Ramos (cell line): ENCODE measurements around the gene TBX21.
"Not testable (repeated sequence)": the region's sequence is repeated elsewhere in the genome, so short reads cannot be mapped to it uniquely, and the experiment has no call there.

Experiments
- in situ Hi-C: fragments of 300-500 bp; cut with MboI; formaldehyde crosslinking; loops from one replicate; pipeline ENCODE4 v1.14.3; 2022; ENCODE audit warnings: low sequenced_read_pairs; ENCODE audit not compliant: unreplicated experiment

The TBX21 gene

DNA sequence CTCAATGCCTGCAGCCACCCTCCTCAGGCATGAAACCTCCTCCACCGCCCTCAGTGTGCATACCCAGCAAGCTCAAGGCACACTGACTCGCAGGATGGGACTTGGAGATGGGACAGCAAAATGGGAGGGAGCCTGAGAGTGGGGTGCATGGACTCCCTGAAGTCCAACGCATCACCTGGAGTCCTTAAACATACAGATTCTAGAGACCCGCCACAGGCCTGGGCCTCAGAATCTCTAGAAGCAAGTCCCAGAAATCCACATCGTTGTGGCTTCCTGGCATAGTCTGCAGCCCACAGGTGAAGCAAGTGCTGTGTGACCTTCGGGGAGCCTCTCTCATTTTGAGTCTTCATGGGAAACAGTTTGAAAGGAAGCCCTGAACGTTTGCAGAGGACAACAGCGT, 3.6 kb upstream of the TBX21 start:
- in situ Hi-C loops: no loop called here

- in situ Hi-C loops: no loop called here
Observed at GRCh38 chr17:47730681-47731080, 2.4 kb upstream of the TBX21 start.

- in situ Hi-C loops: no loop called here
Observed at GRCh38 chr17:47731396-47731795, 1.6 kb upstream of the TBX21 start.

DNA sequence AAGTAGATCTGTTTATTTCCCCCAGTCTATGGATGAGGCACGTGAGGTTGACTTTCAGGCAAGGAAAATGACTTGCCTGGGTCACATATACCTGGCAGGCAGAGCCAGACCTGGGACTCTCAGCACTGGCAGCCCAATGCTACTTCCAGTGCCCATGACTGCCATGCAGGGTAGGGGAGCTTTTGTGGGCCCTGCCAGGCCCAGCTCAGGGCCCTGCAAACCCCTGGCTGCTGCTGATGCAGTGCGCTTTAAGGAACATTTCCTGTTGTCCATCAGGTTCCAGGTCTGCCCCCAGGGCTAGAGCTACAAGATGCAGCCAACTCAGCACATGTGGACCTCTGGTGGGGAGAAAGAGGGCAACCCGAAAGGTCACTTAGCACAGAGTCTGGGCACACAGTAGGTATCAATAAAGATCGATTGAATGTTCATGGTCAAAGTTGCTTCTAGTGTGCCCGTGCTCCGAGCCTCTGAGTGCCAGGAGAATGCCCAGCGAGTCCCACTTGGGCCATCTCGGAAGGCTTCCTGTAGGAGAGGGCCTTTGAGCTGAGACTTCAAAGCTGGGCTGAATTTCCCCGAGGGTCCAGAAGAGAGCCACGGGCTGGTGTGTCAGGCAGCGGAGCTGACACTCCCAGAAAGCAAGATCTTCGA, 513 bp upstream of the TBX21 start:
- in situ Hi-C loops: no loop called here

GRCh38 chr17:47733674-47734410, 806 bp downstream of the TBX21 start:
- in situ Hi-C loops: no loop called here

DNA sequence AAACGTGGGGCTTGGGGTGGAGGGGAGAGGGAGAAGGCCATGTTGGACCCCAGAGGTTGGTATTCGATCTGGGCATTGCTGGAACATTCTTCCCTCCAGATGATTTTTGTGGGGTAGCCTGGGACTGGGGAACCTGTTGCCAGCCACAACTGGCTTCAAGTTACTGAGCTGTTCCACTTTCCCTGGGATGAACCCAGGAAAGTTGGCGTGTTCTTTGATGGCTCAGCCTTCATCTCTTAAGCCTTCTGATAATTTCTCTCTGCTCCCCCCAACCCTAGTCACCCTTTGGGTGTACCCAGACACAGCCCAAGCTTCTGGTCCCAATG, 2.1 kb downstream of the TBX21 start:
- in situ Hi-C loops: no loop called here

GRCh38 chr17:47735536-47736011, 2.5 kb downstream of the TBX21 start:
- in situ Hi-C loops: no loop called here

- in situ Hi-C loops: no loop called here
Observed at GRCh38 chr17:47736501-47737495, 3.8 kb downstream of the TBX21 start.

DNA sequence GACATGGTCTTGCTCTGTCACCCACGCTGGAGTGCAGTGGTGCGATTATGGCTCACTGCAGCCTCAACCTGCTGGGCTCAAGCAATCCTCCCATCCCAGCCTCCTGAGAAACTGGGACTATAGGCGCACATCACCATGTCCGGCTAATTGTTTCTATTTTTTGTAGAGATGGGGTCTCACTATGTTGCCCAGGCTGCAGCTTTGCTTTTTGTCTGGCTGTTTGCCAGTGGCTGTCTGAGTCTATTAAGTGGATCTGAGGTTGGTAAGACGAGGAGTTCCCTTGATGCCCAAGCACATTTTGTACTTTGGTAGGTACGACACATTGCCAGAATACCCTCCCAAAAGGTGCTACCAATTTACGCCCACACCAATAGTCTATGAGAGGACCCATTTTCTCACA, 5.1 kb downstream of the TBX21 start:
- in situ Hi-C loops: no loop called here

DNA sequence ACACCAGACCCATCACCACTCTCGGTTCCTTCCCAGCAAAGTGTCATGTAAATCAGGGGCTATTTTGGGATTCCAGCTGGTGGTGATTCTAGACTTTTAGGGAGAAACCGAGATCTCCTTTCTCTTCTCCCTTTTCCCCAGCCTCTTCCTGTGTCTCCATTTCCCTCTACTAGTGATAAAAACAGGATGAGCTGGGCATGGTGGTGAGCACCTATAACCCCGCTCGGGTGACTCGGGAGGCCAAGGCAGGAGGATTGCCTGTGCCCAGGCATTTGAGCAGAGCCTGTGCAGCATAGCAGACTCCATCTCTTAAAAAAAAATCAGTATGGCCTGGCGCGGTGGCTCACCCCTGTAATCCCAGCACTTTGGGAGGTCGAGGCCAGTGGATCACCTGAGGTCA, 6.1 kb downstream of the TBX21 start:
- in situ Hi-C loops: no loop called here

- in situ Hi-C loops: not testable (repeated sequence)
Observed at GRCh38 chr17:47739945-47740344, 6.9 kb downstream of the TBX21 start.

GRCh38 chr17:47741109-47741792, 8.2 kb downstream of the TBX21 start:
- in situ Hi-C loops: no loop called here

DNA sequence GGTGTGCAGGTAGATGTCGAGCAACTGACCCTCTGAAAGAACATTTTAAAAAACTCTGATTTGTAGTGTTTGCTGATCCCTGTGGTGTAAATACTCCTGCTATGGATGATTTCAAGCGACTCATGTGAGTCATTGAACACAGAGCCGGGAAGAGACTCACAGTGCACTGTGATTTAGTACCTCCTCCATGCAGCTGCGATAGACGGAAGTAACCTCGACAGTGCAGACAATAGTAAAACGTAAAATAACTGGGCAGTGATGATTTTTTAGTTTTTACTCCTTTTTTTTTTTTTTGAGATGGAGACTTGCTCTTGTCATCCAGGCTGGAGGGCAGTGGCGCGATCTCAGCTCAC, 8.7 kb downstream of the TBX21 start:
- in situ Hi-C loops: no loop called here

DNA sequence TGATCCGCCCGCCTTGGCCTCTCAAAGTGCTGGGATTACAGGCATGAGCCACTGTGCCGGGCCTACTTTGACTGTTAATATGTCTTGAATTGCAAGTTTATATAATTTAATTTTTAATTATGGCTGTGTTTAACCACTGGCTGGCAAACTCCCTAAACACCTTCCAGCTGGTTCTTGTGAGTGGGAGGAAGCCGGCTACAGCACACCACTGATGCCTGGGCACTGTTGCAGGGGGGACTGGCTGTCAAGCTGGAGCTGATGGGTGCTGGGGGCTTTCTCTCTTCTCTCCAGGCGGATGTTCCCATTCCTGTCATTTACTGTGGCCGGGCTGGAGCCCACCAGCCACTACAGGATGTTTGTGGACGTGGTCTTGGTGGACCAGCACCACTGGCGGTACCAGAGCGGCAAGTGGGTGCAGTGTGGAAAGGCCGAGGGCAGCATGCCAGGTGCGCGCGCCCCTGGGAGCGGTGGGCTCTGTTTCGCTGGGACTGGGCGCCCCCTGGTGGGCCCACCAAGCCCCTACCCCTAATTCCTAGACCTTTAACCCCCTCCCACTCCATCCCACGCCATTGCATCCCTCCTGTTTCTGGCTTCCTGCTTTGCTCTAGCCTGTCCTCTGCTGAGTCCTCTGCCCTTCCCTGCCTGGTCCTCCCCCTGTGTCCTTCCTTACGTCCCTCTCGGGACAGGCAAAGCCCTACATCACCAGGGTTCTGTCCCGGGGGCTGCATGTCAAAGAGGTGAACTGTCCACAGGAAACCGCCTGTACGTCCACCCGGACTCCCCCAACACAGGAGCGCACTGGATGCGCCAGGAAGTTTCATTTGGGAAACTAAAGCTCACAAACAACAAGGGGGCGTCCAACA, 9.5 kb downstream of the TBX21 start:
- in situ Hi-C loops: no loop called here

DNA sequence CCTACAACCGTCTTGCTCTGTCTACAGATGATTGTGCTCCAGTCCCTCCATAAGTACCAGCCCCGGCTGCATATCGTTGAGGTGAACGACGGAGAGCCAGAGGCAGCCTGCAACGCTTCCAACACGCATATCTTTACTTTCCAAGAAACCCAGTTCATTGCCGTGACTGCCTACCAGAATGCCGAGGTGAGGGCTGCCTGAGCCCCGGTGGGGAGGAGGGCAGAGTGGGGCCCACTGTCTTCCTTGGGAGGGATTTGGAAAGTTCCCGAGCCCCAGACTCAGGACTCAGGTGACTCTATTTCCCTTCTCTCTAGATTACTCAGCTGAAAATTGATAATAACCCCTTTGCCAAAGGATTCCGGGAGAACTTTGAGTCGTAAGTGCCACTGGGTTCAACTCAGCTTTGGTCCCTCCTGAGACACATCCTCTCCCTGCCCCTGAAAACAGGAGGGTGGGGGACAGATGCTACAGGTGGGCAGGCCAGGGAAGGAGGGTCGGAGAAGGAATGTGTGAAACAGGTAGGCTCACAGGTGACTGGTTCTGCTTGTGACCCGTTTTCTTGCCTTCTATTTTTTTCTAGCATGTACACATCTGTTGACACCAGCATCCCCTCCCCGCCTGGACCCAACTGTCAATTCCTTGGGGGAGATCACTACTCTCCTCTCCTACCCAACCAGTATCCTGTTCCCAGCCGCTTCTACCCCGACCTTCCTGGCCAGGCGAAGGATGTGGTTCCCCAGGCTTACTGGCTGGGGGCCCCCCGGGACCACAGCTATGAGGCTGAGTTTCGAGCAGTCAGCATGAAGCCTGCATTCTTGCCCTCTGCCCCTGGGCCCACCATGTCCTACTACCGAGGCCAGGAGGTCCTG, 11.4 kb downstream of the TBX21 start:
- in situ Hi-C loops: no loop called here

DNA sequence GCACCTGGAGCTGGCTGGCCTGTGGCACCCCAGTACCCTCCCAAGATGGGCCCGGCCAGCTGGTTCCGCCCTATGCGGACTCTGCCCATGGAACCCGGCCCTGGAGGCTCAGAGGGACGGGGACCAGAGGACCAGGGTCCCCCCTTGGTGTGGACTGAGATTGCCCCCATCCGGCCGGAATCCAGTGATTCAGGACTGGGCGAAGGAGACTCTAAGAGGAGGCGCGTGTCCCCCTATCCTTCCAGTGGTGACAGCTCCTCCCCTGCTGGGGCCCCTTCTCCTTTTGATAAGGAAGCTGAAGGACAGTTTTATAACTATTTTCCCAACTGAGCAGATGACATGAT, 12.0 kb downstream of the TBX21 start:
- in situ Hi-C loops: no loop called here

DNA sequence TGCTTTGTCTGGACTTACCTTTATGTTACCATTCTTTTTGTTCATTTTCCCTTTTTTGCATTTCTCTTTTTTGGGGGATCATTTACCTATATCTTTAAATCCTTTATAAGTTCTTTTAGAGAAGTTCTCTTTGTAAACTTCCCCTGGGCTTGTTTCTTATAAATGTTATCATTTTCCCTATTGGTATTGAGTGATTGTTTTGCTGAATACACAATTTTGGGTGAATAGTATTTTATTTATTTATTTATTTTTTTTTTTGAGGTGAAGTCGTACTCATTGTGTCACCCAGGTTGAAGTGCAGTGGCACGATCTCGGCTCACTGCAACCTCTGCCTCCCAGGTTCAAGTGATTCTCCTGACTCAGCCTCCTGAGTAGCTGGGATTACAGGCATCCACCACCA, 18.4 kb downstream of the TBX21 start:
- in situ Hi-C loops: no loop called here

- in situ Hi-C loops: no loop called here
Observed at GRCh38 chr17:47757386-47757785, 24.4 kb downstream of the TBX21 start.
